Activated CD8-positive, alpha-beta T cell treated with anti-CD3 and anti-CD28 coated beads, Interleukin-2, amount 10 ng/mL, durations not matched to agents 7 days and 5 days (primary cell): Measurements from ENCODE around the gene SERPINA6. TPM values are rescaled to one million over a fixed set of nuclear protein-coding genes. Genes with fewer than 3 reads are reported as not detected.
"Not testable (repeated sequence)": the region's sequence is repeated elsewhere in the genome, so short reads cannot be mapped to it uniquely, and the experiment has no call there.

Source experiments
- ATAC-seq: fragments of 150-1000 bp; cut with Tn5 transposase; one replicate; pipeline ENCODE4 v1.10.0; 2021; ENCODE audit warnings: moderate library complexity
- CTCF ChIA-PET: fragments of 350-600 bp; sonication (Branson Sonifier 250); formaldehyde crosslinking; loops from one replicate; lab custom pipeline; 2021; ENCODE audit warnings: antibody characterized with exemption; lab: Charles Lee
- POLR2A ChIA-PET: fragments of 350-600 bp; sonication (Branson Sonifier 250); formaldehyde crosslinking; loops from one replicate; lab custom pipeline; 2021; ENCODE audit warnings: antibody characterized with exemption; lab: Charles Lee
- DNase-seq: peaks from one replicate; pipeline ENCODE4 v3.0.0-alpha.2; 2020
- H3K27ac Mint-ChIP-seq: one replicate; pipeline ENCODE4 v1.8.0; 2021; ENCODE audit warnings: mild to moderate bottlenecking, mixed read lengths
- H3K27me3 Mint-ChIP-seq: one replicate; pipeline ENCODE4 v1.8.0; 2021; ENCODE audit warnings: low read depth, mixed read lengths
- H3K36me3 Mint-ChIP-seq: one replicate; pipeline ENCODE4 v1.8.0; 2021; ENCODE audit warnings: low read depth, mixed read lengths
- H3K4me1 Mint-ChIP-seq: one replicate; pipeline ENCODE4 v1.8.0; 2021; ENCODE audit warnings: low read depth, mixed read lengths
- H3K4me3 Mint-ChIP-seq: one replicate; pipeline ENCODE4 v1.8.0; 2021; ENCODE audit warnings: mild to moderate bottlenecking, mixed read lengths
- H3K9me3 Mint-ChIP-seq: one replicate; pipeline ENCODE4 v1.8.0; 2022; ENCODE audit warnings: mixed read lengths; ENCODE audit not compliant: insufficient read depth
- total RNA-seq, 2 experiments: library from RNA; stranded (reverse); gene quantifications; one replicate each; pipeline ENCODE4 v1.2.3, GENCODE V29; 2021

SERPINA6 gene
- total RNA-seq, 2 experiments from 2014 or later, result not detected

DNA sequence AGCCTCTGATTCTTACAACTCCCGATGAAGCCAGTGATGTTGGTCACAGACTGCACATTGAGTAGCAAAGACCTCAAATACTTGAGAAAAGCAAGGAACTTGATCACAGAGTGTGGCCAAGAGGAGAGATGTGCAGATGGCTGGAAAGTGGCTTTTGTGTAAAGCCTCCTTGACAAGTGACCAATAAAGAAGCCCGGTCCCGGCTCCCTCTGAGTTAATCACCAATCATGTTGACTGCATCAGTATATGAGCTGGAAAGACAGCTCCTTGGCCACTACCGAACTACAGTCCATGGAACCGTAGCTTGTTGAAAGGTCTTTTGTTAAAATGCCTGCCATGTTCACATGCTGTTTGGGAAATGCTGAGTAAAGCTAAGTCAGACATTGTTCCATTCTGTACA lies 23.7 kb upstream of the SERPINA6 start:
- CTCF ChIA-PET, result no interaction called here
- Mint-ChIP-seq H3K27me3 (no peaks in the 10 kb centered on the region), H3K4me3 (no peak overlapping the region), H3K9me3 (no peaks in the 10 kb centered on the region), H3K36me3 (no peaks in the 10 kb centered on the region), H3K4me1 (no peaks in the 10 kb centered on the region), H3K27ac (no peak overlapping the region)
- no peak for ATAC-seq
- POLR2A ChIA-PET, result no interaction called here
- DNase-seq, result no peak

DNA sequence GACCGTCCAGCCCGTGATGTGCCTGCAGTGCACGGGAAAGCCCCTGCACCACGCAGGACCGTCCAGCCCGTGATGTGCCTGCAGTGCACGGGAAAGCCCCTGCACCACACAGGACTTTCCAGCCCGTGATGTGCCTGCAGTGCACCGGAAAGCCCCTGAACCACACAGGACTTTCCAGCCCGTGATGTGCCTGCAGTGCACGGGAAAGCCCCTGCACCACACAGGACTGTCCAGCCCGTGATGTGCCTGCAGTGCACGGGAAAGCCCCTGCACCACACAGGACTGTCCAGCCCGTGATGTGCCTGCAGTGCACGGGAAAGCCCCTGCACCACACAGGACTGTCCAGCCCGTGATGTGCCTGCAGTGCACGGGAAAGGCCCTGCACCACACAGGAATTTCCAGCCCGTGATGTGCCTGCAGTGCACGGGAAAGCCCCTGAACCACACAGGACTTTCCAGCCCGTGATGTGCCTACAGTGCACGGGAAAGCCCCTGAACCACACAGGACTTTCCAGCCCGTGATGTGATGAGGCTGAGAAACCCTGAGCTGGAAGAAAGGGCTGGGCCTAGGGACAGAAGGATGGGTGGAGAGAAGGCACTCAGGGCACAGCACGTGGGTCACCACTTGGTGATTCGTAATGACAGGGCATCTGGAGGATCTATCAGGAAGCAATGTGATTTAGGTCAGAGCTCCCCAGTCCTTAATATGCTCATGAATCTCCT lies 23.1 kb upstream of the SERPINA6 start:
- H3K4me3 Mint-ChIP-seq, ATAC-seq, H3K9me3 Mint-ChIP-seq, H3K27me3 Mint-ChIP-seq, DNase-seq, H3K27ac Mint-ChIP-seq, POLR2A ChIA-PET, CTCF ChIA-PET, H3K4me1 Mint-ChIP-seq, H3K36me3 Mint-ChIP-seq: not testable (repeated sequence)

DNA sequence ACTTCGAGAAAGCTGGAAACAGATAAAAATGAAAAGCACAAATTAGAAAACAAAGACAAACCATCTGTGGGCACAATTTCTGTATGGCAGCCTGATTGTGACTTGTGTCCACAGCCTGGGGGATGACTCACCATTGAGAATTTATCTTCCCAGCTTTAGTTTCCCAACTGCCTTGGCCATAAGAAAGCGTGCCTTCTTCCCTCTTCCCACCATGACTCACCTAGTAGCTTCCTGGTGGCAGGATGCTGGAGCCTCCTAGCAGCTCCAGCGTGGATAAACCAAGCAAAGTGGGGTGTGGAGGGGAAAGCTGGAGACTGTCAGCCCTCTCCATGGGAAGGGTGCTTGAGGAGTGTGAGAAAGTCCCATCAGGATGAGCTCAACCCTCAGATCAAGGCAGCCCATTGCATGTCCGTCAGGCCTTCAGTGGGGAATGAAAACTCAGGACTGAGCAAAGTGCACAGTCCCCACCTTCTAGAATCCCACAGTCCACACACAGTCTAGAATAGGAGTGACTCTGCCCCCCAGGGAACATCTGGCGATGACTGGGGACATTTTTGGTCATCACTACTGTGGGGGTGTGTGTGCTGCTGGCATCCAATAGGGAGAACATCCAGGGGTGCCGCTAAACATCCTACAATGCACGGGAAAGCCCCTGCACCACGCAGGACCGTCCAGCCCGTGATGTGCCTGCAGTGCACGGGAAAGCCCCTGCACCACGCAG lies 22.4 kb upstream of the SERPINA6 start:
- ATAC-seq (no peak), DNase-seq (no peak)
- Mint-ChIP-seq H3K4me1 (no peaks in the 10 kb centered on the region), H3K9me3 (no peaks in the 10 kb centered on the region), H3K27me3 (peaks cover 5% of the 10 kb centered on the region), H3K4me3 (no peak overlapping the region), H3K27ac (no peak overlapping the region), H3K36me3 (no peaks in the 10 kb centered on the region)
- POLR2A ChIA-PET, result no interaction called here
- CTCF ChIA-PET, result no interaction called here

DNA sequence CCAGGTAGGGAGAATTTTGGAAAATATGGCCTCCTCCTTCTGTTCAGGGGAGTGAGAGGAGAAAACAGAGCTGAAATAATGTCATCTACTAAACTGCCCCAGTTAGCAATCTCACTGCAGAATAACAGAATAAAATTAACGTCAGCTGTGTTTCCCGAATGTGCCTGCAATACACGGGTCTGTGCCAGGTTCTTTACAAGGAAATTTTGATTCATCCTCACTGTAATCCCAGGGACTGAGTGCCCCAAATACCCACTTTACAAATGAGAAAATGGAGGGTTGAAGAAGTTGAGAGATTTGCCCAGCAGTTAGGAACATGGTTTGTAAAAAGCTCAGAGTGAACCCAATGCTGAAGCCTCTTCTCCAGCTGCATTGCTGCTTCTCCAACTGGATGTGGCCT lies 21.3 kb upstream of the SERPINA6 start:
- peaks cover 10% of the 10 kb centered on the region for H3K27me3 Mint-ChIP-seq
- no peaks in the 10 kb centered on the region for H3K9me3 Mint-ChIP-seq
- no peaks in the 10 kb centered on the region for H3K36me3 Mint-ChIP-seq
- no peak for DNase-seq
- H3K4me3 Mint-ChIP-seq, result no peak overlapping the region
- no peak for ATAC-seq
- POLR2A ChIA-PET, result no interaction called here
- no peak overlapping the region for H3K27ac Mint-ChIP-seq
- H3K4me1 Mint-ChIP-seq, result no peaks in the 10 kb centered on the region
- CTCF ChIA-PET, result no interaction called here

DNA sequence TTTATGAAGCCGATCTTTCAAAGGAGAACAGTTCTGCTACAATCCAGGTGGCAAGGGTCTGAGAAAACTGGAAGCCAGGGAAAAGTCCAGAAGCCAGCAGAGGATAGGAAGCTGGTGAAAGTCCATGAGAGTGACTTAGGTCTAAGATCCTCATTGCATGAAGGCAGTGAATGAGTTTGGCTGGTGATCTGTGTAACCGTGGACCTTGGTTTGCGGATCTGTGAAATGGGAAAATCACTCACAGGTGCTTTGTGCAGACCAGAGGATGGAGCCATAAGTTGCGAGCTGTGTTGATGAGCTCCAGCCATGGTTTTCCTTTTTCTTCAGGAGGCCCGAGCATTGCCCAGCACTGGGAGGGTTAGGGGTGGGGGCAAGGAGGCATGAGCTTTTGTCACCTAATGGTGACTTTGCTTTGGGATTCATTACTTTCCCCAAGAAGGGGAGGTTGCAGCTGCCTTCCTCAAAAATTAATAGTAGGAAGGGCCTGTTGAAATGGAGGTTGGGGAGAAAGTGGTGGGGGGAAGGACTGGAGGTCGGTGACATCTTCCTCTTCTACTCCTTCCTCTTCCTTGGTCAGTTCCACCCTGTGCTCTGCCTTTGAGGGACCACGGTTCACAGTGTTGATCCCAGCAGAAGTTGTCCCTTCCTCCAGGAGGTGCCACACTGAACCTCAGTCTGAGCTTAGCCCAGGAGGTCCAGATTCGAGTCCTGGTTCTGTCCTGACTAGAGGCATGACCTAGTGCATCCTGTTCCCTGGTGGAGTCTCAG lies 20.3 kb upstream of the SERPINA6 start:
- DNase-seq (no peak), ATAC-seq (no peak)
- ChIA-PET CTCF (no interaction called here), POLR2A (no interaction called here)
- peaks cover 14% of the 10 kb centered on the region for H3K27me3 Mint-ChIP-seq
- H3K4me3 Mint-ChIP-seq, result no peak overlapping the region
- no peak overlapping the region for H3K27ac Mint-ChIP-seq
- H3K4me1 Mint-ChIP-seq, result no peaks in the 10 kb centered on the region
- no peaks in the 10 kb centered on the region for H3K9me3 Mint-ChIP-seq
- no peaks in the 10 kb centered on the region for H3K36me3 Mint-ChIP-seq

DNA sequence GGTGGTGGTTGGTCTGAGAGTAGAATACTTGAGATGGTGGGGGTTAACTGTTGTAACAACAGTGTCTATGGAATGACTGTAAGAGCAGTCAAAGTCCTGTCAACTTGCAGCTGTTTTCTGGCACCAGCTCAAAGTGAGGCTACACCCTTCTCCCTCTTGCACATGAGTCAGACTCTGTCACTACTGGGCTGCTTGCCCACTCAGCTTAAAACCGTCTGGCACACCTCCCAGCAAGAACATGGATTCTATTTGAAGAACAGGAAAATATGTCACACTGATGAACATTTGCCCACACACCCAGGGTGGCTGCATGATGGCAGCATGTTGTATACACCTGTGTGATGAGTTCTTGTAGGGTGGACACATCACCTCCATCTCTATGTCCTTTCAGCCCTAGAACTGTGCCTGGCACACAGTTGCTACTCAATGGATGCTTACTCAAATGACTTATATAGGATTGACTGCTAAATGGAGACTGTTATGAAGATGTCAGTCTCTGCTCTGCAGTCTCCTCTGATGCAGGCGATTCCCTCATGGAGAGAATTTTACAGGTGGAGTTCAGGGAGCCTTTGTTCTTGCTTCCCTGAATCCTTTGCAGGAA lies 19.3 kb upstream of the SERPINA6 start:
- no peaks in the 10 kb centered on the region for H3K36me3 Mint-ChIP-seq
- ChIA-PET CTCF (no interaction called here), POLR2A (no interaction called here)
- H3K27me3 Mint-ChIP-seq, result peaks cover 14% of the 10 kb centered on the region
- H3K4me3 Mint-ChIP-seq, result no peak overlapping the region
- ATAC-seq (no peak), DNase-seq (no peak)
- H3K4me1 Mint-ChIP-seq, result no peaks in the 10 kb centered on the region
- no peak overlapping the region for H3K27ac Mint-ChIP-seq
- no peaks in the 10 kb centered on the region for H3K9me3 Mint-ChIP-seq

DNA sequence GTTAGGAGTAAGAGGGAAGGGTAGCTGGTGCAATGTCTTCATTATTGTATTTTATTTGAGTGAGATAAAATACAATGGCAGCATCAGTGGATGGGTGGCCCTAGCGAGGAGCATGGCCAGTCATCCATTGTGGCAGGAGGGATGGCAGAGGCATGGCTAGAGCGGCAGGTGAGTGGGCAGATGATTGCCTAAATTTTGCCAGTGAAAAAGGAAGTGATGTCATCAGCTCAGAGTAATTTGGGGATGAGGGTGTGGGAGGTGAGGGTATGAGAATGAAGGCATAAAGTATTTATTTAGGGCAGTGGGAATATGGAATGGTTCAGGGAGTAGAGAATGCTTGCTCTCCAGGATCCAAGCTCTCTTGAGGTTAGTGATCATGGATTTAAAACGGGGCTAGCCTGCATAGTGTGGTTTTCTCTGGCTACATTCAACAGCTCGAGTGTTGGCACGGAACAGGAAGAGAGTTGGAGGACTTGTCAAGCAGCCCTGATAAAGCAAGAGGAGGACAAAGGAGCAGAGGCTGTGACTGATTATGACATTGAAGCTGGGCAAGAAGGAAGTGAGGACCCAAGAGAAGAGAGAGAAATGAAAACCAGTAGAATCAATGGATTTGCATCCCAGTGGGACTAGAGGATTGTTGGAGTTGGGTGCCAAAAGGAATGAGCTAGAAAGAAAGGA lies 18.7 kb upstream of the SERPINA6 start:
- Mint-ChIP-seq H3K36me3 (no peaks in the 10 kb centered on the region), H3K9me3 (no peaks in the 10 kb centered on the region), H3K4me3 (no peak overlapping the region), H3K27ac (no peak overlapping the region), H3K4me1 (no peaks in the 10 kb centered on the region), H3K27me3 (peaks cover 14% of the 10 kb centered on the region)
- ATAC-seq (no peak), DNase-seq (no peak)
- POLR2A ChIA-PET, result no interaction called here
- CTCF ChIA-PET, result no interaction called here

DNA sequence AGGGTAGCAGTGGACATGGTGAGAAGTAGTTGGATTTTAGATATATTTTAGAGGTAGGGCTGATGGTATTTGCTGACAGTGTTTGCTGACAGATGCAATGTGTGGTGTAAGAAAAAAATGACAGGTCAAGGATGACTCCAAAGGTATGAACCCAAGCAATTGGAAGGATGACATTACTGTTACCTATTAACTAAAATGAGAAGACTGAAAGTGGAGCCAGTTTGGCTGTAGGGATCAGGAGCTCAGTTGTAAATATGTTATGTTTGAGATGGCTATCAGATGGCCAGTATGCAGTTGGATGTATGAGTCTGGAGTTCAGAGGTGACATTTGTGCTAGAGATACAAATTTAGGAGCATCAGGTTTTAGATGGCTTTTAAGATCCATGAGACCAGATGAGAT lies 17.4 kb upstream of the SERPINA6 start:
- no peak overlapping the region for H3K4me3 Mint-ChIP-seq
- ATAC-seq (no peak), DNase-seq (no peak)
- no peaks in the 10 kb centered on the region for H3K4me1 Mint-ChIP-seq
- peaks cover 14% of the 10 kb centered on the region for H3K27me3 Mint-ChIP-seq
- ChIA-PET CTCF (no interaction called here), POLR2A (no interaction called here)
- H3K9me3 Mint-ChIP-seq, result no peaks in the 10 kb centered on the region
- H3K36me3 Mint-ChIP-seq, result no peaks in the 10 kb centered on the region
- H3K27ac Mint-ChIP-seq, result no peak overlapping the region

DNA sequence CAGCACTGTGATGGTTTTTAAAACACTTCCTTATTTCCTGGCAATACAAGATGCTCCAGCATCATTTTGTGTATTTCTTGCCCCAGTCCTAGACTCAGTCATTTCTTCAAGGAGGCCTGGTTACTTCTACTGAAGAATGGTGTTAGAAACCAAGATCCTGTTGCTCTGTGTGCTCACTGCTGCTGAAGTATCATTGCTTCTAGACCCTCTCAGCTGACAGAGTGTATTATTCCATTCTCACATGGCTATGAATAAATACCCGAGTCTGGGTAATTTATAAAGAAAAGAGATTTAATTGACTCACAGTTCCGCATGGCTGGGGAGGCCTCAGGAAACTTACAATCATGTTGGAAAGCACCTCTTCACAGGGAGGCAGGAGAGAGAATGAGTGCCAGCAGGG lies 14.9 kb upstream of the SERPINA6 start:
- peaks cover 26% of the 10 kb centered on the region for H3K27me3 Mint-ChIP-seq
- no peak overlapping the region for H3K4me3 Mint-ChIP-seq
- no peaks in the 10 kb centered on the region for H3K36me3 Mint-ChIP-seq
- H3K9me3 Mint-ChIP-seq, result no peaks in the 10 kb centered on the region
- ChIA-PET POLR2A (no interaction called here), CTCF (no interaction called here)
- no peak overlapping the region for H3K27ac Mint-ChIP-seq
- no peaks in the 10 kb centered on the region for H3K4me1 Mint-ChIP-seq
- DNase-seq, result no peak
- no peak for ATAC-seq

DNA sequence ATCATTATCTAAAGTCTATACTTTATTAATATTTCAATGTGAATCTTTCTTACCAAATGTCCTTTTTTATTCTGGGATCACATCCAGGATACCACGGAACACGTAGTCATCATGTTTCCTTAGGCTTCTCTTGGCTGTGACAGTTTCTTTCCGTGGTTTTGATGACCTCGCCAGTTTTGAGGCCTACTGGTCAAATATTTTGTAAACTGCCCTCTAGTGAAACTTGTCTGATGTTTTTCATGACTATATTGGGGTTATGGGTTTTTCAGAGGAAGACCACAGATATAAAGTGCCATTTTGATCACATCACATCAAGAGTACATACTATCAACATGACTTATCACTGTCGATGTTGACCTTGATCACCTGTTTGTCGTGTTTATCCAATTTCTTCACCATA lies 14.1 kb upstream of the SERPINA6 start:
- Mint-ChIP-seq H3K9me3 (no peaks in the 10 kb centered on the region), H3K27me3 (peaks cover 31% of the 10 kb centered on the region), H3K4me1 (no peaks in the 10 kb centered on the region), H3K27ac (no peak overlapping the region), H3K36me3 (no peaks in the 10 kb centered on the region), H3K4me3 (no peak overlapping the region)
- POLR2A ChIA-PET, result no interaction called here
- no peak for DNase-seq
- ATAC-seq, result no peak
- CTCF ChIA-PET, result no interaction called here

DNA sequence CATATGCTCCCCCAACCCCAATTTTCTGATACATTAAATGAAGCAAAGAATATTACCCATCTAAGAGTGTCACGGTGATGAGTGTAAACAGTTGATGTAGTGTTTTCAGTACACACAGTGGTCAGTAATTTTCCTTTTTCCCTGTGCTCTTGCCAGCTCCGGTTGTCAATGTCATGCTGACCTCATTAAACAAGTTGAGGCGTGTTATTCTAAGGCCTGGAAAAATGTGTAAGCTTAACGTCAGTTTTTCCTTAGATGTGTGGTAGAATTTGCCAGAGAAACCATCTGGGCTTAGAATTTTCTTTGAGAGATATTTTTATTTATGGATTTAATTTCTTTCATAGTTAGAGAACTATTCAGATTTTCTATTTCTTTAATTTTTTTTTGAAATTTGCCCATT lies 11.7 kb upstream of the SERPINA6 start:
- H3K4me1 Mint-ChIP-seq, result no peaks in the 10 kb centered on the region
- POLR2A ChIA-PET, result no interaction called here
- H3K27me3 Mint-ChIP-seq, result peaks cover 22% of the 10 kb centered on the region
- no peak for ATAC-seq
- CTCF ChIA-PET, result no interaction called here
- DNase-seq, result no peak
- no peaks in the 10 kb centered on the region for H3K9me3 Mint-ChIP-seq
- H3K36me3 Mint-ChIP-seq, result no peaks in the 10 kb centered on the region
- no peak overlapping the region for H3K27ac Mint-ChIP-seq
- no peak overlapping the region for H3K4me3 Mint-ChIP-seq
